ENCODE data around the gene KCNQ1.

DNA sequence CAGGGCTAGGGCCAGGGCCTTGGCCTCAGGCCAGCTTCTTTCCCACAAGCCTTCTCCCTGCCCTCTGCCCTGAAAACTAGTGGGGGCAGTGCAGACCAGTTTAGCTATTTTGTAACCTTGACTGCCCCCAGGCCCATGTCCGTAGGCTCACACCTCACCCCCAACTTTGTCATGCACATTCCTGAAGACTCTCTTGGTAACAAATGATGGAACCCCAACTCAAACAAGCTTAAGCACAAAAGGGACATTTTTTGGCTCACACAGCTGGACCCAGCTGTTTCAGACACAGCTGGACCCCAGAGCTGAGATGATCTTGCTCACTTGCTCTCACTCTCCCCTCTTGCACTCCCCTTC, 208.4 kb downstream of the KCNQ1 start:
- TF ChIP-seq ELF1 (IDR thresholded peaks at IDR 0.05) (no peak), POLR2AphosphoS5 (IDR thresholded peaks at IDR 0.05; ENCODE audit: low read depth, low read length) (no peak), NFIC (IDR thresholded peaks at IDR 0.05; ENCODE audit: borderline replicate concordance) (no peak), RFX5 (IDR thresholded peaks at IDR 0.05; ENCODE audit: low read length) (no peak), EP300 (IDR thresholded peaks at IDR 0.05; ENCODE audit: borderline replicate concordance in 1 of 2, low read depth in 1 of 2, low read length in 1 of 2) (no peak), TAF1 (IDR thresholded peaks at IDR 0.05; ENCODE audit: borderline replicate concordance, low read depth, low read length) (no peak), YY1 (IDR thresholded peaks at IDR 0.05; ENCODE audit: low read depth) (no peak), EZH2phosphoT487 (IDR thresholded peaks at IDR 0.05; ENCODE audit: borderline replicate concordance, low read depth) (no peak)
- TF ChIP-seq, protein P1, sequence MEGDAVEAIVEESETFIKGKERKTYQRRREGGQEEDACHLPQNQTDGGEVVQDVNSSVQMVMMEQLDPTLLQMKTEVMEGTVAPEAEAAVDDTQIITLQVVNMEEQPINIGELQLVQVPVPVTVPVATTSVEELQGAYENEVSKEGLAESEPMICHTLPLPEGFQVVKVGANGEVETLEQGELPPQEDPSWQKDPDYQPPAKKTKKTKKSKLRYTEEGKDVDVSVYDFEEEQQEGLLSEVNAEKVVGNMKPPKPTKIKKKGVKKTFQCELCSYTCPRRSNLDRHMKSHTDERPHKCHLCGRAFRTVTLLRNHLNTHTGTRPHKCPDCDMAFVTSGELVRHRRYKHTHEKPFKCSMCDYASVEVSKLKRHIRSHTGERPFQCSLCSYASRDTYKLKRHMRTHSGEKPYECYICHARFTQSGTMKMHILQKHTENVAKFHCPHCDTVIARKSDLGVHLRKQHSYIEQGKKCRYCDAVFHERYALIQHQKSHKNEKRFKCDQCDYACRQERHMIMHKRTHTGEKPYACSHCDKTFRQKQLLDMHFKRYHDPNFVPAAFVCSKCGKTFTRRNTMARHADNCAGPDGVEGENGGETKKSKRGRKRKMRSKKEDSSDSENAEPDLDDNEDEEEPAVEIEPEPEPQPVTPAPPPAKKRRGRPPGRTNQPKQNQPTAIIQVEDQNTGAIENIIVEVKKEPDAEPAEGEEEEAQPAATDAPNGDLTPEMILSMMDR (IDR thresholded peaks at IDR 0.05) = no peak
- TF ChIP-seq, protein P2, sequence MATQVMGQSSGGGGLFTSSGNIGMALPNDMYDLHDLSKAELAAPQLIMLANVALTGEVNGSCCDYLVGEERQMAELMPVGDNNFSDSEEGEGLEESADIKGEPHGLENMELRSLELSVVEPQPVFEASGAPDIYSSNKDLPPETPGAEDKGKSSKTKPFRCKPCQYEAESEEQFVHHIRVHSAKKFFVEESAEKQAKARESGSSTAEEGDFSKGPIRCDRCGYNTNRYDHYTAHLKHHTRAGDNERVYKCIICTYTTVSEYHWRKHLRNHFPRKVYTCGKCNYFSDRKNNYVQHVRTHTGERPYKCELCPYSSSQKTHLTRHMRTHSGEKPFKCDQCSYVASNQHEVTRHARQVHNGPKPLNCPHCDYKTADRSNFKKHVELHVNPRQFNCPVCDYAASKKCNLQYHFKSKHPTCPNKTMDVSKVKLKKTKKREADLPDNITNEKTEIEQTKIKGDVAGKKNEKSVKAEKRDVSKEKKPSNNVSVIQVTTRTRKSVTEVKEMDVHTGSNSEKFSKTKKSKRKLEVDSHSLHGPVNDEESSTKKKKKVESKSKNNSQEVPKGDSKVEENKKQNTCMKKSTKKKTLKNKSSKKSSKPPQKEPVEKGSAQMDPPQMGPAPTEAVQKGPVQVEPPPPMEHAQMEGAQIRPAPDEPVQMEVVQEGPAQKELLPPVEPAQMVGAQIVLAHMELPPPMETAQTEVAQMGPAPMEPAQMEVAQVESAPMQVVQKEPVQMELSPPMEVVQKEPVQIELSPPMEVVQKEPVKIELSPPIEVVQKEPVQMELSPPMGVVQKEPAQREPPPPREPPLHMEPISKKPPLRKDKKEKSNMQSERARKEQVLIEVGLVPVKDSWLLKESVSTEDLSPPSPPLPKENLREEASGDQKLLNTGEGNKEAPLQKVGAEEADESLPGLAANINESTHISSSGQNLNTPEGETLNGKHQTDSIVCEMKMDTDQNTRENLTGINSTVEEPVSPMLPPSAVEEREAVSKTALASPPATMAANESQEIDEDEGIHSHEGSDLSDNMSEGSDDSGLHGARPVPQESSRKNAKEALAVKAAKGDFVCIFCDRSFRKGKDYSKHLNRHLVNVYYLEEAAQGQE (IDR thresholded peaks at IDR 0.05; ENCODE audit: low read depth, low read length) = no peak
- TF ChIP-seq, protein P3, sequence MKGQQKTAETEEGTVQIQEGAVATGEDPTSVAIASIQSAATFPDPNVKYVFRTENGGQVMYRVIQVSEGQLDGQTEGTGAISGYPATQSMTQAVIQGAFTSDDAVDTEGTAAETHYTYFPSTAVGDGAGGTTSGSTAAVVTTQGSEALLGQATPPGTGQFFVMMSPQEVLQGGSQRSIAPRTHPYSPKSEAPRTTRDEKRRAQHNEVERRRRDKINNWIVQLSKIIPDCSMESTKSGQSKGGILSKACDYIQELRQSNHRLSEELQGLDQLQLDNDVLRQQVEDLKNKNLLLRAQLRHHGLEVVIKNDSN (IDR thresholded peaks at IDR 0.05; ENCODE audit: borderline replicate concordance, low read depth) = no peak

All from SK-N-SH (cell line).